ENCODE measurements around the gene PEMT.

DNA sequence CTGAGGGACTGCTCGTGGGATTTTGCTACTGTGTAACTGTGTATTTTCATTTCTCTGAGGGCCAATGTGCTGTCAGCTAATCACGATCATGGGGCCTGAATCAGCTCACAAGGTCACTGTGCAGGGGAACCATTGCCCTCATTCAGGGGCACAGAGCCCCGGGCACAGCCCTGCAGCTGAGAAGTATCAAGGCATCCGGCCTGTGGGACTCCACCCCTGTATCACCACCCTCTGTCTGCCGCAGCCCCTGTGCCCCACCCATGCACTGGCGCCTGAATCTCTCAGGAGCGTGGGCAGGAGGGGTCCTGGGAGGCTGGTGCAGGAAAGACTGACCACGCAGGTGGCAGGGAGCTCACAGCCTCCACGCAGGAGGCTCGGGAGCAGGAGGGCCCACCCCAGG lies 51.9 kb downstream of the PEMT start:
- TF ChIP-seq, protein P1, sequence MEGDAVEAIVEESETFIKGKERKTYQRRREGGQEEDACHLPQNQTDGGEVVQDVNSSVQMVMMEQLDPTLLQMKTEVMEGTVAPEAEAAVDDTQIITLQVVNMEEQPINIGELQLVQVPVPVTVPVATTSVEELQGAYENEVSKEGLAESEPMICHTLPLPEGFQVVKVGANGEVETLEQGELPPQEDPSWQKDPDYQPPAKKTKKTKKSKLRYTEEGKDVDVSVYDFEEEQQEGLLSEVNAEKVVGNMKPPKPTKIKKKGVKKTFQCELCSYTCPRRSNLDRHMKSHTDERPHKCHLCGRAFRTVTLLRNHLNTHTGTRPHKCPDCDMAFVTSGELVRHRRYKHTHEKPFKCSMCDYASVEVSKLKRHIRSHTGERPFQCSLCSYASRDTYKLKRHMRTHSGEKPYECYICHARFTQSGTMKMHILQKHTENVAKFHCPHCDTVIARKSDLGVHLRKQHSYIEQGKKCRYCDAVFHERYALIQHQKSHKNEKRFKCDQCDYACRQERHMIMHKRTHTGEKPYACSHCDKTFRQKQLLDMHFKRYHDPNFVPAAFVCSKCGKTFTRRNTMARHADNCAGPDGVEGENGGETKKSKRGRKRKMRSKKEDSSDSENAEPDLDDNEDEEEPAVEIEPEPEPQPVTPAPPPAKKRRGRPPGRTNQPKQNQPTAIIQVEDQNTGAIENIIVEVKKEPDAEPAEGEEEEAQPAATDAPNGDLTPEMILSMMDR (IDR thresholded peaks at IDR 0.05; ENCODE audit: low read length), result no peak
- no peak for TF ChIP-seq EZH2phosphoT487 (IDR thresholded peaks at IDR 0.05; ENCODE audit: low read length)

Measured in MM.1S (cell line).